GM12878 (cell line): ENCODE results near the gene SLX4IP. TPM values are rescaled to one million over a fixed set of nuclear protein-coding genes. Genes with fewer than 3 reads are reported as not detected.
"Not testable (repeated sequence)": the region's sequence is repeated elsewhere in the genome, so short reads cannot be mapped to it uniquely, and the experiment has no call there.

ENCODE experiments used
- ATAC-seq: fragments of 200-7000 bp; cut with Tn5 transposase; 3 replicates; pipeline ENCODE4 v1.9.1; 2020; ENCODE audit warnings: mild to moderate bottlenecking, moderate library complexity
- BruUV-seq: library from RNA; stranded (reverse); fragments of 400-500 nt; replicated peaks from 2 replicates; lab custom pipeline; 2021; lab: Mats Ljungman, UMichigan
- CTCF ChIA-PET: fragments of 300-600 bp; sonication (Branson Sonifier 250); formaldehyde crosslinking; extraction: SDS; loops from one replicate; lab custom pipeline; 2021; ENCODE audit warnings: inconsistent platforms; lab: Yijun Ruan, JAX
- POLR2A ChIA-PET: fragments of 350-600 bp; formaldehyde crosslinking; extraction: SDS; loops from one replicate; lab custom pipeline; 2021; ENCODE audit warnings: inconsistent platforms; lab: Charles Lee
- RAD21 ChIA-PET: fragments of 300-600 bp; sonication (Branson Sonifier 250); formaldehyde crosslinking; loops from one replicate; lab custom pipeline; 2023; ENCODE audit warnings: antibody characterized with exemption; ENCODE audit not compliant: unreplicated experiment; lab: Charles Lee
- SMC1A ChIA-PET: fragments of 300-600 bp; sonication (Branson Sonifier 250); formaldehyde crosslinking; loops from one replicate; lab custom pipeline; 2023; ENCODE audit not compliant: unreplicated experiment, uncharacterized antibody; lab: Charles Lee
- DNase-seq: peaks from one replicate; pipeline ENCODE4 v3.0.0-alpha.2; 2011; ENCODE audit warnings: low read depth, low spot score
- FAIRE-seq: peaks from 3 replicates; lab custom pipeline; 2011; peaks lifted over from hg19 to GRCh38; lab: Jason Lieb, UNC
- H2AFZ ChIP-seq: 2 replicates; pipeline ENCODE4 v1.6.0; 2011; ENCODE audit warnings: low read depth, low read length, control low read depth; ENCODE audit not compliant: control insufficient read depth
- H3K27ac ChIP-seq: 2 replicates; pipeline ENCODE4 v1.5.1; 2011; ENCODE audit warnings: control low read depth; ENCODE audit not compliant: control insufficient read depth, insufficient read depth
- H3K27me3 ChIP-seq, 2 experiments: replicated peaks in 1 of 2; 2 replicates each; pipeline versions ENCODE4 v1.6.0 to v1.6.1; 2011; ENCODE audit warnings: low read length in 1 of 2; ENCODE audit not compliant: control insufficient read depth in 2 of 2, insufficient read depth in 2 of 2
- H3K36me3 ChIP-seq, 2 experiments: 2 replicates each; pipeline ENCODE4 v1.5.1; 2011; ENCODE audit warnings: low read length in 1 of 2; ENCODE audit not compliant: control insufficient read depth in 2 of 2, insufficient read depth in 2 of 2
- H3K4me1 ChIP-seq: 2 replicates; pipeline ENCODE4 v1.6.1; 2011; ENCODE audit warnings: mild to moderate bottlenecking, low read length, moderate library complexity, mixed read lengths; ENCODE audit not compliant: control insufficient read depth, insufficient read depth
- H3K4me2 ChIP-seq: 2 replicates; pipeline ENCODE4 v1.6.0; 2011; ENCODE audit warnings: control low read depth; ENCODE audit not compliant: control insufficient read depth, insufficient read depth
- H3K4me3 ChIP-seq: fragments of 200-600 bp; sonication (generic); 2 replicates; pipeline ENCODE4 v1.5.1; 2016
- H3K79me2 ChIP-seq: 2 replicates; pipeline ENCODE4 v1.6.0; 2011; ENCODE audit warnings: low read length; ENCODE audit not compliant: control insufficient read depth, insufficient read depth
- H3K9ac ChIP-seq: 2 replicates; pipeline ENCODE4 v1.8.0; 2011; ENCODE audit warnings: low read length, control low read depth, mixed read lengths; ENCODE audit not compliant: control insufficient read depth, insufficient read depth
- H3K9me3 ChIP-seq: replicated peaks from 3 replicates; pipeline ENCODE4 v1.5.1; 2011; ENCODE audit warnings: mild to moderate bottlenecking, low read length; ENCODE audit not compliant: control insufficient read depth, insufficient read depth
- H4K20me1 ChIP-seq: 2 replicates; pipeline ENCODE4 v1.6.0; 2011; ENCODE audit not compliant: control insufficient read depth, insufficient read depth
- BCL11A ChIP-seq: IDR thresholded peaks from 2 replicates; pipeline ENCODE4 v1.6.1; 2011; ENCODE audit warnings: low read depth, low read length
- CREM ChIP-seq: IDR thresholded peaks from 2 replicates; pipeline ENCODE4 v1.6.1; 2014; ENCODE audit warnings: antibody characterized with exemption, low read depth
- MEF2B ChIP-seq: fragments of 450-650 bp; IDR thresholded peaks from 2 replicates; pipeline ENCODE4 v1.6.1; 2018; ENCODE audit warnings: mild to moderate bottlenecking, moderate library complexity; ENCODE audit not compliant: partially characterized antibody, poor library complexity, severe bottlenecking
- PML ChIP-seq: IDR thresholded peaks from 2 replicates; pipeline ENCODE4 v1.6.1; 2012; ENCODE audit warnings: low read length, inconsistent platforms
- SIN3A ChIP-seq: IDR thresholded peaks from 2 replicates; pipeline ENCODE4 v1.6.1; 2012; ENCODE audit warnings: low read depth, low read length, improper control_type of control experiment
- WGBS: methylation state at CpG from one replicate; pipeline ENCODE4 v1.1.6; 2016; ENCODE audit warnings: low lambda C conversion rate; ENCODE audit not compliant: insufficient replicate concordance, insufficient coverage; ENCODE audit errors: missing lambda C conversion rate; 5-methylcytosine and 5-hydroxymethylcytosine counted together
- in situ Hi-C: fragments of 300-500 bp; cut with MboI; formaldehyde crosslinking; loops from 9 replicates; pipeline ENCODE4 v1.14.3; 2018; ENCODE audit warnings: mixed read lengths
- intact Hi-C: fragments of 100-400 bp; cut with micrococcal nuclease; formaldehyde crosslinking; loops from one replicate; pipeline ENCODE4 v1.14.2; 2022; ENCODE audit not compliant: unreplicated experiment
- polyA plus RNA-seq, 11 experiments: library from polyadenylated mRNA; depleted of rRNA in 4 of 11; unstranded in 6 of 11; stranded (reverse) in 5 of 11; fragments of >200 nt; fragmentation: Nextera tagmentation in 4 of 11; fragmentation: Illumina TruSeq in 1 of 11; extraction: Ambion mirVana in 4 of 11; extraction: Trizol in 1 of 11; gene quantifications; 1 replicate in 1 of 11; 2 replicates in 10 of 11; pipeline versions ENCODE4 v1.2.1 to v1.2.3, GENCODE V29; 2011 to 2016; ENCODE audit warnings: inconsistent platforms in 2 of 11, missing spikeins in 2 of 11, low read depth in 1 of 11
- total RNA-seq, 4 experiments: library from RNA; depleted of rRNA in 3 of 4; stranded (reverse); fragments of >200 nt in 3 of 4; fragmentation: Illumina TruSeq in 1 of 4; extraction: Trizol in 1 of 4; gene quantifications; 2 replicates each; pipeline versions ENCODE4 v1.2.1 to v1.2.3, GENCODE V29; 2013 to 2021
- TF ChIP-seq, protein P1 (sequence below): fragments of 450-650 bp; IDR thresholded peaks from 2 replicates; pipeline ENCODE4 v1.6.1; 2016; ENCODE audit warnings: mild to moderate bottlenecking
- TF ChIP-seq, protein P2 (sequence below): fragments of 450-650 bp; formaldehyde crosslinking; IDR thresholded peaks from 2 replicates; pipeline ENCODE4 v1.4.0; 2020; ENCODE audit warnings: mild to moderate bottlenecking, moderate library complexity

SLX4IP gene
- total and polyA plus RNA-seq, 10 of the 15 experiments (the other 5 are each of a cell fraction or from before 2014, with no cell fraction given), result 2.2 to 11.0 (median 6.3) TPM

DNA sequence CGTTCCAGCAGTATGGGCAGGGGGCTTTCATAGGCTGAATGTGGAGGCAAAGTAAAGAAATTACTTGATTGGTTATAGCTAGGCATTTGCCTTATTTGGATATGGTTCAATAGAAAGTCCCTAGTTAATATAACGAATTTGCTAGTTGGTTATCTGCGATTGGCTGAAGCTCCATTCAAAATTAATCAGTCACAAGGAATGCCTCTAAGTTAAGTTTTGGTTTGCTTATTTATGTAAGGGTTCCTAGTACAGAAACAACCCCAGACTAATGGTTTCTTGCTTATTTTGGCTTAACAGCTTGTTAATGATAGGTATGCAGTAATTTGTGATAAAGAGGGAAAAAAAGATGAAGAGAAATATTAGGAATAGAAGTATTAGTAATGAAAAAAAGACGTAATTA lies 151.2 kb downstream of the SLX4IP start:
- ATAC-seq (no peak), DNase-seq (no peak), FAIRE-seq (no peak)
- no peak overlapping the region for H3K27ac ChIP-seq
- no peak overlapping the region for H3K4me3 ChIP-seq
- no peaks in the 10 kb centered on the region for H3K79me2 ChIP-seq
- H3K9ac ChIP-seq, result no peak overlapping the region
- H3K27me3 ChIP-seq, result no peaks in the 10 kb centered on the region
- H4K20me1 ChIP-seq, result no peaks in the 10 kb centered on the region
- H2AFZ ChIP-seq, result no peak overlapping the region
- H3K4me1 ChIP-seq, result peaks cover 5% of the 10 kb centered on the region
- ChIA-PET POLR2A (interaction anchor here (0.8 kb wide), 1 partner anchor 86 kb away, joined by 3 read pairs; no protein-coding TSS in a partner anchor), SMC1A (interaction anchor here (0.6 to 1.7 kb wide), 4 partner anchors 11 to 703 kb away, joined by 3 read pairs; no protein-coding TSS in a partner anchor), CTCF (interaction anchor here (0.6 to 1.9 kb wide), 5 partner anchors 8 to 106 kb away, joined by 3 to 5 read pairs (median 3); no protein-coding TSS in a partner anchor), RAD21 (no interaction called here)
- intact Hi-C loops, result no loop called here
- no peak overlapping the region for H3K4me2 ChIP-seq
- WGBS, result 99% methylated on average over 4 of the region's 4 CpGs
- no peaks in the 10 kb centered on the region for H3K9me3 ChIP-seq
- TF ChIP-seq MEF2B, result no peak
- TF ChIP-seq, protein P1, sequence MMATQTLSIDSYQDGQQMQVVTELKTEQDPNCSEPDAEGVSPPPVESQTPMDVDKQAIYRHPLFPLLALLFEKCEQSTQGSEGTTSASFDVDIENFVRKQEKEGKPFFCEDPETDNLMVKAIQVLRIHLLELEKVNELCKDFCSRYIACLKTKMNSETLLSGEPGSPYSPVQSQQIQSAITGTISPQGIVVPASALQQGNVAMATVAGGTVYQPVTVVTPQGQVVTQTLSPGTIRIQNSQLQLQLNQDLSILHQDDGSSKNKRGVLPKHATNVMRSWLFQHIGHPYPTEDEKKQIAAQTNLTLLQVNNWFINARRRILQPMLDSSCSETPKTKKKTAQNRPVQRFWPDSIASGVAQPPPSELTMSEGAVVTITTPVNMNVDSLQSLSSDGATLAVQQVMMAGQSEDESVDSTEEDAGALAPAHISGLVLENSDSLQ, result no peak
- TF ChIP-seq CREM, result no peak
- TF ChIP-seq SIN3A, result no peak
- TF ChIP-seq, protein P2, sequence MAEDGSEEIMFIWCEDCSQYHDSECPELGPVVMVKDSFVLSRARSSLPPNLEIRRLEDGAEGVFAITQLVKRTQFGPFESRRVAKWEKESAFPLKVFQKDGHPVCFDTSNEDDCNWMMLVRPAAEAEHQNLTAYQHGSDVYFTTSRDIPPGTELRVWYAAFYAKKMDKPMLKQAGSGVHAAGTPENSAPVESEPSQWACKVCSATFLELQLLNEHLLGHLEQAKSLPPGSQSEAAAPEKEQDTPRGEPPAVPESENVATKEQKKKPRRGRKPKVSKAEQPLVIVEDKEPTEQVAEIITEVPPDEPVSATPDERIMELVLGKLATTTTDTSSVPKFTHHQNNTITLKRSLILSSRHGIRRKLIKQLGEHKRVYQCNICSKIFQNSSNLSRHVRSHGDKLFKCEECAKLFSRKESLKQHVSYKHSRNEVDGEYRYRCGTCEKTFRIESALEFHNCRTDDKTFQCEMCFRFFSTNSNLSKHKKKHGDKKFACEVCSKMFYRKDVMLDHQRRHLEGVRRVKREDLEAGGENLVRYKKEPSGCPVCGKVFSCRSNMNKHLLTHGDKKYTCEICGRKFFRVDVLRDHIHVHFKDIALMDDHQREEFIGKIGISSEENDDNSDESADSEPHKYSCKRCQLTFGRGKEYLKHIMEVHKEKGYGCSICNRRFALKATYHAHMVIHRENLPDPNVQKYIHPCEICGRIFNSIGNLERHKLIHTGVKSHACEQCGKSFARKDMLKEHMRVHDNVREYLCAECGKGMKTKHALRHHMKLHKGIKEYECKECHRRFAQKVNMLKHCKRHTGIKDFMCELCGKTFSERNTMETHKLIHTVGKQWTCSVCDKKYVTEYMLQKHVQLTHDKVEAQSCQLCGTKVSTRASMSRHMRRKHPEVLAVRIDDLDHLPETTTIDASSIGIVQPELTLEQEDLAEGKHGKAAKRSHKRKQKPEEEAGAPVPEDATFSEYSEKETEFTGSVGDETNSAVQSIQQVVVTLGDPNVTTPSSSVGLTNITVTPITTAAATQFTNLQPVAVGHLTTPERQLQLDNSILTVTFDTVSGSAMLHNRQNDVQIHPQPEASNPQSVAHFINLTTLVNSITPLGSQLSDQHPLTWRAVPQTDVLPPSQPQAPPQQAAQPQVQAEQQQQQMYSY (CRISPR knock-in tag), result no peak
- no peak for TF ChIP-seq BCL11A
- no peak for TF ChIP-seq PML
- H3K36me3 ChIP-seq, result no peaks in the 10 kb centered on the region
- no TSS peak for BruUV-seq
- in situ Hi-C loops, result no loop called here

DNA sequence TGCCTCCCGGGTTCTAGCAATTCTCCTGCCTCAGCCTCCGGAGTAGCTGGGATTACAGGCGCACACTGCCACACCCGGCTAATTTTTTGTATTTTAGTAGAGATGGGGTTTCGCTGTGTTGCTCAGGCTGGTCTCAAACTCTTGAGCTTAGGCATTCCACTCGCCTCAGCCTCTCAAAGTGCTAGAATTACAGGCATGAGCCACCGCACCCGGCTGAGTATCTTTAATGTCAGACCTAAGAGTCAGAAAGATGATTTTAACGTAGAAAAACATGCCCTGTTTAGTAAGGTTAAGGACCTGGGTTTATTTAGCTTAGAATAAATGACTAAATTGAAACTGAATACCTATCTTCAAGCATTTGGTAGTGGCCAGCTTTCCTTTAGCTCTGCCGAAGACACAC lies 155.3 kb downstream of the SLX4IP start:
- RAD21 ChIA-PET, FAIRE-seq, H3K9me3 ChIP-seq, H3K4me1 ChIP-seq, H4K20me1 ChIP-seq, H3K36me3 ChIP-seq, intact Hi-C loops, in situ Hi-C loops, DNase-seq, H3K4me2 ChIP-seq, POLR2A ChIA-PET, H3K79me2 ChIP-seq, H3K4me3 ChIP-seq, H3K9ac ChIP-seq, H3K27me3 ChIP-seq, H2AFZ ChIP-seq, H3K27ac ChIP-seq, ATAC-seq, BruUV-seq: not testable (repeated sequence)
- WGBS, result 96% methylated on average over 10 of the region's 10 CpGs
- ChIA-PET CTCF (interaction anchor here (0.9 kb wide), 1 partner anchor 12 kb away, joined by 3 read pairs; no protein-coding TSS in a partner anchor), SMC1A (interaction anchor here (1.5 kb wide), 1 partner anchor 8 kb away, joined by 4 read pairs; no protein-coding TSS in a partner anchor)
